CD4-positive, alpha-beta T cell treated with Interleukin-6 for 4 hours (primary cell): Measurements from ENCODE around the gene PLEKHA7.

ENCODE experiments used
- DNase-seq: peaks from one replicate; pipeline ENCODE4 v3.0.0-alpha.2; 2020; ENCODE audit warnings: mixed read lengths

Gene PLEKHA7

GRCh38 chr11:16801288-16801980 is 212.8 kb downstream of the PLEKHA7 start:
- no peak for DNase-seq

- DNase-seq, result no peak
Measured at GRCh38 chr11:16800382-16800781, 213.8 kb downstream of the PLEKHA7 start.

GRCh38 chr11:16799890-16800289 is 214.3 kb downstream of the PLEKHA7 start:
- no peak for DNase-seq

GRCh38 chr11:16799221-16799620 is 215.0 kb downstream of the PLEKHA7 start:
- no peak for DNase-seq

- DNase-seq, result no peak
Measured at GRCh38 chr11:16797776-16798175, 216.4 kb downstream of the PLEKHA7 start.

- DNase-seq, result no peak
Measured at GRCh38 chr11:16796311-16796710, 217.9 kb downstream of the PLEKHA7 start.

- DNase-seq, result peak; percentile 16
Measured at GRCh38 chr11:16795146-16795545, 219.1 kb downstream of the PLEKHA7 start.

- DNase-seq, result no peak
Measured at GRCh38 chr11:16794047-16794818, 220.0 kb downstream of the PLEKHA7 start.

GRCh38 chr11:16793511-16793910 is 220.7 kb downstream of the PLEKHA7 start:
- DNase-seq, result no peak

- no peak for DNase-seq
Measured at GRCh38 chr11:16793009-16793408, 221.2 kb downstream of the PLEKHA7 start.

- no peak for DNase-seq
Measured at GRCh38 chr11:16792426-16792825, 221.8 kb downstream of the PLEKHA7 start.

GRCh38 chr11:16791191-16791961 is 222.8 kb downstream of the PLEKHA7 start:
- DNase-seq, result no peak

- DNase-seq, result no peak
Measured at GRCh38 chr11:16790486-16791190, 223.6 kb downstream of the PLEKHA7 start.

GRCh38 chr11:16789560-16790485 is 224.4 kb downstream of the PLEKHA7 start:
- no peak for DNase-seq

GRCh38 chr11:16789063-16789420 is 225.2 kb downstream of the PLEKHA7 start:
- no peak for DNase-seq

GRCh38 chr11:16788141-16789062 is 225.8 kb downstream of the PLEKHA7 start:
- peak; percentile 61 for DNase-seq

- DNase-seq, result no peak
Measured at GRCh38 chr11:16787035-16787742, 227.0 kb downstream of the PLEKHA7 start.

- DNase-seq, result no peak
Measured at GRCh38 chr11:16786131-16786530, 228.1 kb downstream of the PLEKHA7 start.

GRCh38 chr11:16785520-16786128 is 228.6 kb downstream of the PLEKHA7 start:
- peak; percentile 61 for DNase-seq

GRCh38 chr11:16784666-16785065 is 229.5 kb downstream of the PLEKHA7 start:
- no peak for DNase-seq
